ENCODE results near the gene AK1.

AK1 gene

GRCh38 chr9:127828262-127829031 lies 49.0 kb downstream of the AK1 start:
- TF ChIP-seq SIN3A (IDR thresholded peaks at IDR 0.05; ENCODE audit: borderline replicate concordance, insufficient read depth, low read length) (no peak), TAF1 (IDR thresholded peaks at IDR 0.05; ENCODE audit: borderline replicate concordance, insufficient read depth, low read length) (no peak), POLR2AphosphoS5 (IDR thresholded peaks at IDR 0.05; ENCODE audit: low read depth, low read length) (no peak), FOXP2 (optimal IDR thresholded peaks at IDR 0.05; ENCODE audit: borderline replicate concordance, extremely low read depth, extremely low read length, insufficient read depth) (no peak), REST (IDR thresholded peaks at IDR 0.05; ENCODE audit: insufficient read depth in 1 of 2, low read depth in 2 of 2, low read length in 2 of 2) (no peak)

- TF ChIP-seq FOXP2 (optimal IDR thresholded peaks at IDR 0.05; ENCODE audit: borderline replicate concordance, extremely low read depth, extremely low read length, insufficient read depth) = no peak
- no peak for TF ChIP-seq SIN3A (IDR thresholded peaks at IDR 0.05; ENCODE audit: borderline replicate concordance, insufficient read depth, low read length)
- TF ChIP-seq REST (IDR thresholded peaks at IDR 0.05; ENCODE audit: insufficient read depth in 1 of 2, low read depth in 2 of 2, low read length in 2 of 2) = no peak
- TF ChIP-seq POLR2AphosphoS5 (IDR thresholded peaks at IDR 0.05; ENCODE audit: low read depth, low read length) = no peak
- no peak for TF ChIP-seq TAF1 (IDR thresholded peaks at IDR 0.05; ENCODE audit: borderline replicate concordance, insufficient read depth, low read length)
These were observed 51.1 kb downstream of the AK1 start for GRCh38 chr9:127826253-127826913.

- TF ChIP-seq FOXP2 (optimal IDR thresholded peaks at IDR 0.05; ENCODE audit: borderline replicate concordance, extremely low read depth, extremely low read length, insufficient read depth) (no peak), REST (IDR thresholded peaks at IDR 0.05; ENCODE audit: insufficient read depth in 1 of 2, low read depth in 2 of 2, low read length in 2 of 2) (no peak), TAF1 (IDR thresholded peaks at IDR 0.05; ENCODE audit: borderline replicate concordance, insufficient read depth, low read length) (no peak), SIN3A (IDR thresholded peaks at IDR 0.05; ENCODE audit: borderline replicate concordance, insufficient read depth, low read length) (no peak), POLR2AphosphoS5 (IDR thresholded peaks at IDR 0.05; ENCODE audit: low read depth, low read length) (no peak)
These were observed 52.0 kb downstream of the AK1 start for GRCh38 chr9:127825319-127826051.

- no peak for TF ChIP-seq SIN3A (IDR thresholded peaks at IDR 0.05; ENCODE audit: borderline replicate concordance, insufficient read depth, low read length)
These were observed 55.4 kb downstream of the AK1 start for GRCh38 chr9:127822108-127822507.

GRCh38 chr9:127818574-127818973 lies 58.9 kb downstream of the AK1 start:
- TF ChIP-seq POLR2AphosphoS5 (IDR thresholded peaks at IDR 0.05; ENCODE audit: low read depth, low read length) (no peak), REST (IDR thresholded peaks at IDR 0.05; ENCODE audit: insufficient read depth in 1 of 2, low read depth in 2 of 2, low read length in 2 of 2) (no peak), TAF1 (IDR thresholded peaks at IDR 0.05; ENCODE audit: borderline replicate concordance, insufficient read depth, low read length) (no peak), SIN3A (IDR thresholded peaks at IDR 0.05; ENCODE audit: borderline replicate concordance, insufficient read depth, low read length) (no peak), FOXP2 (optimal IDR thresholded peaks at IDR 0.05; ENCODE audit: borderline replicate concordance, extremely low read depth, extremely low read length, insufficient read depth) (no peak)
